ENCODE results near the gene DCAKD.

- TF ChIP-seq CTCF (IDR thresholded peaks at IDR 0.05; ENCODE audit: low read depth, low read length, poor library complexity, severe bottlenecking) = no peak
- TF ChIP-seq EZH2phosphoT487 (IDR thresholded peaks at IDR 0.05; ENCODE audit: borderline replicate concordance, low read length) = no peak
Observed at GRCh38 chr17:45060797-45061605, 9.6 kb upstream of the DCAKD start, which contains the start of gene NMT1.

All from DOHH2 (cell line).